Adrenal gland (tissue), 5 donors: Measurements from ENCODE around the gene NKPD1.

Source experiments
- POLR2A ChIP-seq, 2 donors: fragments of 450-650 bp; IDR thresholded peaks; one replicate each; pipeline ENCODE4 v1.6.1; 2017; ENCODE audit warnings: antibody characterized with exemption in 2 of 2, mild to moderate bottlenecking in 2 of 2, moderate library complexity in 1 of 2
- TF ChIP-seq, protein P1 (sequence below), 6 experiments: fragments of 450-650 bp in 4 of 6; fragments of 200-600 bp in 2 of 6; sonication (generic) in 1 of 6; IDR thresholded peaks; 1 replicate in 5 of 6; 2 replicates in 1 of 6; pipeline versions ENCODE4 v1.5.1 to v1.8.0; 2016 to 2021; ENCODE audit warnings: antibody characterized with exemption in 6 of 6, mild to moderate bottlenecking in 2 of 6, moderate library complexity in 1 of 6
- donor health status: DM: no; HTN: no; CAD: no.

DNA sequence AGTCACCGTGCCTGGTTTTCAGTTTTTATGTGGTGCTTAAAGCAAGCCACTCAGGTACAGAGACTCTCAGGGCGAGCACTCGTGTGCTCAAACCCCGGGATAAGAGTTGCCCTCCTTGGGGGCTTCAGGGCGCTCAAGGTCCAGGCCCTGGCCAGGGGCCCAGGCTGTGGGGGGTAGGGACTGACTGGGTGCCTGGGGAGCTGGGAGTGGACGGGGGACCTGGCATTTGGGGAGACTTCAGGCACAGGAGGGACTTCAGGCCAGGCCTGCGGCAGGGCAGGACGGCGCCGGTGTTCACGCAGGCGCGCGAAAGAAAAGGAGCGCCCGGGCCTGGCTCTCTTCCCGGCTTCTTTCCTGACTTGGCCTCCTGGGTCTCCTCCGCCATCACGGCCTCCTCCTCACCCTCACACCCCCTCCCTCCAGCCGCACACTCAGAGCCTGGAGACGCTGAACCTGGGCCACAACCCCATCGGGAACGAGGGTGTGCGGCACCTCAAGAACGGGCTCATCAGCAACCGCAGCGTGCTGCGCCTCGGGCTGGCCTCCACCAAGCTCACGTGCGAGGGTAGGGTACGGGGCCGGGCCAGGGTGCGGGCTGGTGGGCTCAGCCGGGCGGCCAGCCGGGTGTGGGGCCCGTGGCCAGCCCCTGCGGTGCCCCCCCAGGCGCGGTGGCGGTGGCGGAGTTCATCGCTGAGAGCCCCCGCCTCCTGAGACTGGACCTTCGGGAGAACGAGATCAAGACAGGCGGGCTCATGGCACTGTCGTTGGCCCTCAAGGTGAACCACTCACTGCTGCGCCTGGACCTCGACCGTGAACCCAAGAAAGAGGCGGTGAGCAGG lies 16.1 kb downstream of the NKPD1 start:
- TF ChIP-seq, protein P1, sequence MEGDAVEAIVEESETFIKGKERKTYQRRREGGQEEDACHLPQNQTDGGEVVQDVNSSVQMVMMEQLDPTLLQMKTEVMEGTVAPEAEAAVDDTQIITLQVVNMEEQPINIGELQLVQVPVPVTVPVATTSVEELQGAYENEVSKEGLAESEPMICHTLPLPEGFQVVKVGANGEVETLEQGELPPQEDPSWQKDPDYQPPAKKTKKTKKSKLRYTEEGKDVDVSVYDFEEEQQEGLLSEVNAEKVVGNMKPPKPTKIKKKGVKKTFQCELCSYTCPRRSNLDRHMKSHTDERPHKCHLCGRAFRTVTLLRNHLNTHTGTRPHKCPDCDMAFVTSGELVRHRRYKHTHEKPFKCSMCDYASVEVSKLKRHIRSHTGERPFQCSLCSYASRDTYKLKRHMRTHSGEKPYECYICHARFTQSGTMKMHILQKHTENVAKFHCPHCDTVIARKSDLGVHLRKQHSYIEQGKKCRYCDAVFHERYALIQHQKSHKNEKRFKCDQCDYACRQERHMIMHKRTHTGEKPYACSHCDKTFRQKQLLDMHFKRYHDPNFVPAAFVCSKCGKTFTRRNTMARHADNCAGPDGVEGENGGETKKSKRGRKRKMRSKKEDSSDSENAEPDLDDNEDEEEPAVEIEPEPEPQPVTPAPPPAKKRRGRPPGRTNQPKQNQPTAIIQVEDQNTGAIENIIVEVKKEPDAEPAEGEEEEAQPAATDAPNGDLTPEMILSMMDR (IDR thresholded peaks at IDR 0.05) = no peak
- TF ChIP-seq POLR2A (IDR thresholded peaks at IDR 0.05) = no peak
